Urinary bladder (tissue), 4 donors: ENCODE measurements around the gene RNPEPL1. TPM values are rescaled to one million over a fixed set of nuclear protein-coding genes. Genes with fewer than 3 reads are reported as not detected.

ENCODE experiments used
- DNase-seq: peaks from one replicate; pipeline ENCODE4 v3.0.0-alpha.2; 2015; ENCODE audit errors: extremely low spot score
- H3K27ac ChIP-seq: one replicate; pipeline ENCODE4 v1.5.1; 2013; ENCODE audit warnings: low read depth, mild to moderate bottlenecking, moderate library complexity
- H3K36me3 ChIP-seq: one replicate; pipeline ENCODE4 v1.6.1; 2013; ENCODE audit warnings: mild to moderate bottlenecking, moderate library complexity; ENCODE audit not compliant: insufficient read depth
- H3K4me1 ChIP-seq: one replicate; pipeline ENCODE4 v1.6.1; 2013; ENCODE audit warnings: mild to moderate bottlenecking, moderate library complexity; ENCODE audit not compliant: insufficient read depth
- H3K4me3 ChIP-seq: one replicate; pipeline ENCODE4 v1.5.1; 2013; ENCODE audit warnings: low read depth, low read length
- WGBS: extraction: QIAGEN DNeasy Blood & Tissue Kit; methylation state at CpG from one replicate; pipeline ENCODE4 v1.1.7; 2013; 5-methylcytosine and 5-hydroxymethylcytosine counted together
- polyA plus RNA-seq: library from polyadenylated mRNA; stranded (reverse); fragments of 200-250 nt; gene quantifications from one replicate; pipeline ENCODE4 v1.2.3, GENCODE V29; 2013
- total RNA-seq: library from RNA; depleted of rRNA; stranded (reverse); fragments of >200 nt; gene quantifications from one replicate; pipeline ENCODE4 v1.2.3, GENCODE V29; 2014
- donor health status: healthy with polysubstance abuse.
- donor health status: healthy.

The RNPEPL1 gene
- total and polyA plus RNA-seq, 2 donors: 14.5 to 76.3 TPM

DNA sequence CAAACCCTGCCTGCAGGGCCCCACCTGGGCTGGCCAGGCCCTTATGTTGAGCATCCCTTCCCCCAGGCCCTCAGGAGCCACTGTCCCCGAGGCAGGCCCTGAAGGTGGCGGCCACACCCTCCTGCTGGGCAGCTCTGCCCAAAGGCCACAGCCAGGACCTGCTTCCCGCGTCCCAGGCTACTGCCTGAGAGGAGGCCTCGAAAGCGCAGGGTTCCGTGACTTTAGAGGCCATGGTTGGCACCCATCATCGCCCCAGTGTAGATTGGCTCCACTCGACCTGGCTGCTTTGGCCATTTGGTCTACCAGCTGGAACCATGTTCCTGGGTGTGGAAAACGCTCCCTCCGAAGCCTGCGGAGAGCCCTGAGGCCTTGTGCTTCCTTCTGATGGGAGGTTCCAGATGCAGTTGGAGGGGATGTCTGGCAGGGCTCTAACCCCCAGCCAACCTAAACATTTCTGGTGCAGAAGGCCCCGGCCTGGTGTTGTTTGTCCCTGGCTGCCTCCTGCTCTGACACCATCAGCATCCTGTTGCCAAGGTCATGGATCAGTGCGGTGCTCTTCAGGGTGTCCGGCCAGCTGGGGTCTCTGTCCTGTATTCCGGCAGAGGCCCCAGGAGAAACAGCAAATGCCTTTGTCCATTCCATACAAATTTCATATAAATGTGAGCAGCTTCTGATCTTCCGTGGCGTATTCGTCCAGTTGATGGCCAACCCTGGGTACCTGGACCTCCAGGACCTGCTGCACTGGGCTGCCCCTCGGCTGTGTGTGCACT, 33.0 kb downstream of the RNPEPL1 start:
- H3K36me3 ChIP-seq: no peaks in the 10 kb centered on the region
- H3K4me3 ChIP-seq: no peak overlapping the region
- DNase-seq: no peak
- H3K4me1 ChIP-seq: no peaks in the 10 kb centered on the region
- H3K27ac ChIP-seq: no peak overlapping the region
- WGBS: 91% methylated on average over 20 of the region's 20 CpGs

DNA sequence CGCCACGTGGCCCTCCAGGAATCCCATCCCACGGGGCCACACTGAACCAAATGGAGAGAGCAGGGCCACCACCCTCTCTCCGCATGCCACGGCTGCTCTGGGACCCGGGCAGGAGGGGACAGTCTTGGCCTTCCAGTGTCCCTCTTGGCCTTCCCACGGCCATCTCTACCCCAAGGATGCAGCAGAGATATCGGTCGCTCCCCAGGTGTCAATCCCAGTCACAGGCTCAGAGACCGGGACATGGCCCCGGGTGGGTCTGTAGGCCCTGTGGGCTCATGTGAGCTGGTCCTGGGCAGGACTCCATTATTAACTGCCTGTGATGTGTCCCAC, 33.5 kb downstream of the RNPEPL1 start:
- WGBS: 93% methylated on average over 11 of the region's 11 CpGs
- Histone ChIP-seq H3K4me3 (no peak overlapping the region), H3K4me1 (no peaks in the 10 kb centered on the region), H3K27ac (no peak overlapping the region), H3K36me3 (no peaks in the 10 kb centered on the region)
- DNase-seq: no peak

- WGBS: 91% methylated on average over 32 of the region's 32 CpGs
- Histone ChIP-seq H3K36me3 (no peaks in the 10 kb centered on the region), H3K4me3 (no peak overlapping the region), H3K4me1 (no peaks in the 10 kb centered on the region), H3K27ac (no peak overlapping the region)
- no peak for DNase-seq
These were observed 34.2 kb downstream of the RNPEPL1 start for GRCh38 chr2:240602266-240603050.

GRCh38 chr2:240603081-240603835, 35.0 kb downstream of the RNPEPL1 start:
- 89% methylated on average over 22 of the region's 22 CpGs for WGBS
- no peak overlapping the region for H3K27ac ChIP-seq
- H3K4me3 ChIP-seq: no peak overlapping the region
- H3K4me1 ChIP-seq: no peaks in the 10 kb centered on the region
- DNase-seq: no peak
- no peaks in the 10 kb centered on the region for H3K36me3 ChIP-seq

DNA sequence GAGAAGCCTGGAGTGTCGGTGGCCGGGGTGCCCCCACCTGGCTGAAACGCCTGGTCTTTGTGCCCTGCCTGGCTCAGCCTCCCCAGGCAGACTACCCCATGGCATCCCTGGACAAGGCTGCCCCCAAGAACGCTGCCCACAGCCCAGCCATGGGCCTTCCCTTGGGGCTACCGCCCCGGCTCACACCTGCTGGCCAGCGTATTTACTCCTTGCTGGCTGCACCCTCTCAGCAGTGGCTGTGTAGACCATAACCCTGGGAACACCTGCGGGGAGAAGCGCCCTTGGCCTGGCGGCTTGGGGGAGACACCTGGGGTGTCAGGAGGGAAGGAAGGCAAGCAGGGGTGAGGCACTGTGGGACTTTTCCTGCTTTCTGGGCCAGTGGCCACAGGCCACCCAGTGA, 35.6 kb downstream of the RNPEPL1 start:
- no peak overlapping the region for H3K27ac ChIP-seq
- 92% methylated on average over 10 of the region's 10 CpGs for WGBS
- no peak for DNase-seq
- no peaks in the 10 kb centered on the region for H3K36me3 ChIP-seq
- H3K4me1 ChIP-seq: no peaks in the 10 kb centered on the region
- no peak overlapping the region for H3K4me3 ChIP-seq

- no peak for DNase-seq
- no peaks in the 10 kb centered on the region for H3K4me1 ChIP-seq
- H3K36me3 ChIP-seq: no peaks in the 10 kb centered on the region
- 39% methylated on average over 11 of the region's 11 CpGs for WGBS
- H3K27ac ChIP-seq: no peak overlapping the region
- no peak overlapping the region for H3K4me3 ChIP-seq
These were observed 36.1 kb downstream of the RNPEPL1 start for GRCh38 chr2:240604291-240604938.

GRCh38 chr2:240604939-240605716, 36.8 kb downstream of the RNPEPL1 start:
- Histone ChIP-seq H3K36me3 (no peaks in the 10 kb centered on the region), H3K4me3 (no peak overlapping the region), H3K27ac (no peak overlapping the region), H3K4me1 (no peaks in the 10 kb centered on the region)
- DNase-seq: no peak
- 88% methylated on average over 19 of the region's 19 CpGs for WGBS

GRCh38 chr2:240605867-240606743, 37.8 kb downstream of the RNPEPL1 start:
- no peak overlapping the region for H3K4me3 ChIP-seq
- no peaks in the 10 kb centered on the region for H3K4me1 ChIP-seq
- H3K27ac ChIP-seq: no peak overlapping the region
- no peaks in the 10 kb centered on the region for H3K36me3 ChIP-seq
- WGBS: 86% methylated on average over 12 of the region's 12 CpGs
- no peak for DNase-seq

- Histone ChIP-seq H3K4me3 (no peak overlapping the region), H3K27ac (no peak overlapping the region), H3K4me1 (no peaks in the 10 kb centered on the region), H3K36me3 (no peaks in the 10 kb centered on the region)
- no peak for DNase-seq
- WGBS: 91% methylated on average over 10 of the region's 10 CpGs
These were observed 43.4 kb downstream of the RNPEPL1 start for GRCh38 chr2:240611601-240612210.

DNA sequence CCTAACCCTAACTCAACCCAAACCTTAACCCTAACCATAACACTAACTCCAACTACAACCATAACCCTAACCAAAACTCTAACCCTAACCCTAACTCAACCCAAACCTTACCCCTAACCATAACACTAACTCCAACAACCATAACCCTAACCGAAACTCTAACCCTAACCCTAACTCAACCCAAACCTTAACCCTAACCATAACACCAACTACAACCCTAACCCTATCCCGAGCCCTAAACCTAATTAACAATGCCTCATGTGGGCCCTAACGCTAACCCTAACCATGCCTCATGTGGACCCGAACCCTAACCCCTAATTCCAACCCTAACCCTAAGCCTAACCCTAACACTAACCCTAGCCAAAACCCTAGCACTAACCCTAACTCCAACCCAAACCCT, 45.5 kb downstream of the RNPEPL1 start:
- no peak overlapping the region for H3K27ac ChIP-seq
- no peak overlapping the region for H3K4me3 ChIP-seq
- H3K4me1 ChIP-seq: no peaks in the 10 kb centered on the region
- 95% methylated on average over 4 of the region's 4 CpGs for WGBS
- H3K36me3 ChIP-seq: no peaks in the 10 kb centered on the region
- DNase-seq: no peak

DNA sequence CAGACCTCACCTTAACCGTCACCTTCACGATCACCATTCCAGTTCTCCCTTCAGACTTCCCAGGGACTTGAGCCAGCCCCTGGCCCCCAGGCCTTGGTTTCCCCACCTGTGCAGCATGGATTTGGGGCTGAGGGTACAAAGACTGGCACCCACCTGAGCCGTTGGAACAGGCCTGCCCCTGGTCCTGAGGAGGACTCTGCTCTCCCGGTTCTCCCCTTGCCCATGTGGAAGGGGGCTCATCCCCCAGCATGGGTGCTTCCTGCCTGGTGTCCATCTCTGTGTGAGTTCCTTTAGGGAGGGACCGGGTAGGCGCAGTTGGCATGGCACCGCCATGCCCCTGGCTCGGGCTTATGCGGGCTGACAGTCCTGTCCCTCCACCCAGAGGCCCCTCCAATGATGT, 46.1 kb downstream of the RNPEPL1 start:
- Histone ChIP-seq H3K36me3 (no peaks in the 10 kb centered on the region), H3K4me3 (no peak overlapping the region), H3K27ac (no peak overlapping the region), H3K4me1 (no peaks in the 10 kb centered on the region)
- DNase-seq: no peak
- 96% methylated on average over 9 of the region's 9 CpGs for WGBS

DNA sequence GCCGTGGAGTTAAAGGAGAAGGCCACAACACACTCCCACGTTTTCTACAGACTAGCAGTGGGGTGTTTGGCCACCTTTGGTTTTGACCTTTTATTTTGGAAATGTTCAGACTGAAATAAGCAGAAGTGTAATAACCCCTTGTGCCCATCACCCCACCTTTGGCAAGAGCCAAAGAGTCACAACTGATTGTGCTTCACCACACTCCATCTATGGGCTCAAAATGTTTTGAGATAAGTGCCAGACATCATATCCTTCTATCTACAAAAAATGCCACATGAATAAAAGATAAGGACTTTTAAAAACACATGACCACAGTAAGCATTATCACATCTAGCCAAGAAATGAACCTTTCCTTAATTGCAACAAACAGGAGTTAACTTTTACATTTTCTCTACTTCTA, 47.1 kb downstream of the RNPEPL1 start:
- WGBS: 78% methylated on average over 2 of the region's 2 CpGs
- H3K4me1 ChIP-seq: no peaks in the 10 kb centered on the region
- no peak overlapping the region for H3K27ac ChIP-seq

More for the DNA sequence above, 47.1 kb downstream of the RNPEPL1 start:
- Histone ChIP-seq H3K4me3 (no peak overlapping the region), H3K36me3 (no peaks in the 10 kb centered on the region)
- DNase-seq: no peak
